Astrocyte (in vitro differentiated cells and primary cell): ENCODE data around the gene TAS2R46. TPM values are rescaled to one million over a fixed set of nuclear protein-coding genes. Genes with fewer than 3 reads are reported as not detected.

Experiments
- DNase-seq: peaks from one replicate; pipeline ENCODE4 v3.0.0-alpha.2; 2010; ENCODE audit warnings: low read depth
- FAIRE-seq: peaks from 2 replicates; lab custom pipeline; 2011; peaks lifted over from hg19 to GRCh38; lab: Jason Lieb, UNC
- H2AFZ ChIP-seq: 2 replicates; pipeline ENCODE4 v1.6.0; 2012; ENCODE audit warnings: low read depth, low read length, inconsistent platforms
- H3K27ac ChIP-seq: 2 replicates; pipeline ENCODE4 v1.5.1; 2011; ENCODE audit warnings: low read depth, low read length, inconsistent platforms
- H3K27me3 ChIP-seq: 2 replicates; pipeline ENCODE4 v1.6.0; 2011; ENCODE audit warnings: low read length, inconsistent platforms; ENCODE audit not compliant: insufficient read depth
- H3K36me3 ChIP-seq: 2 replicates; pipeline ENCODE4 v1.5.1; 2011; ENCODE audit warnings: low read length, inconsistent platforms; ENCODE audit not compliant: insufficient read depth
- H3K4me1 ChIP-seq: 2 replicates; pipeline ENCODE4 v1.5.1; 2011; ENCODE audit warnings: low read length, inconsistent platforms; ENCODE audit not compliant: insufficient read depth
- H3K4me2 ChIP-seq: 2 replicates; pipeline ENCODE4 v1.6.0; 2012; ENCODE audit warnings: low read length, inconsistent platforms
- H3K4me3 ChIP-seq: 2 replicates; pipeline ENCODE4 v1.5.1; 2011; ENCODE audit warnings: low read depth, mild to moderate bottlenecking, low read length, inconsistent platforms; ENCODE audit not compliant: insufficient read depth
- H3K79me2 ChIP-seq: 2 replicates; pipeline ENCODE4 v1.6.0; 2012; ENCODE audit warnings: mild to moderate bottlenecking, low read length, inconsistent platforms; ENCODE audit not compliant: insufficient read depth
- H3K9ac ChIP-seq: 2 replicates; pipeline ENCODE4 v1.6.0; 2012; ENCODE audit warnings: mild to moderate bottlenecking, low read length, inconsistent platforms
- H3K9me3 ChIP-seq: 2 replicates; pipeline ENCODE4 v1.5.1; 2012; ENCODE audit warnings: low read depth, mild to moderate bottlenecking, low read length, inconsistent platforms; ENCODE audit not compliant: insufficient read depth
- H4K20me1 ChIP-seq: 2 replicates; pipeline ENCODE4 v1.6.0; 2012; ENCODE audit warnings: low read length, inconsistent platforms; ENCODE audit not compliant: insufficient read depth
- H3K27ac Mint-ChIP-seq: one replicate; pipeline ENCODE4 v1.8.0; 2021; ENCODE audit warnings: mild to moderate bottlenecking, mixed read lengths; ENCODE audit not compliant: unreplicated experiment
- H3K27me3 Mint-ChIP-seq: one replicate; pipeline ENCODE4 v1.8.0; 2021; ENCODE audit warnings: low read depth, mixed read lengths; ENCODE audit not compliant: unreplicated experiment
- H3K36me3 Mint-ChIP-seq: one replicate; pipeline ENCODE4 v1.8.0; 2021; ENCODE audit warnings: low read depth, mixed read lengths; ENCODE audit not compliant: unreplicated experiment
- H3K4me1 Mint-ChIP-seq: one replicate; pipeline ENCODE4 v1.8.0; 2021; ENCODE audit warnings: low read depth, mixed read lengths; ENCODE audit not compliant: unreplicated experiment
- H3K4me3 Mint-ChIP-seq: one replicate; pipeline ENCODE4 v1.8.0; 2021; ENCODE audit warnings: mild to moderate bottlenecking, moderate library complexity, mixed read lengths; ENCODE audit not compliant: unreplicated experiment
- H3K9me3 Mint-ChIP-seq: one replicate; pipeline ENCODE4 v1.8.0; 2021; ENCODE audit warnings: mild to moderate bottlenecking, mixed read lengths; ENCODE audit not compliant: unreplicated experiment
- CTCF ChIP-seq: IDR thresholded peaks from 2 replicates; pipeline ENCODE4 v1.5.1; 2011; ENCODE audit warnings: low read depth, mild to moderate bottlenecking, inconsistent platforms, low read length, moderate library complexity; ENCODE audit not compliant: insufficient read depth
- EZH2 ChIP-seq: IDR thresholded peaks from 2 replicates; pipeline ENCODE4 v1.6.1; 2012; ENCODE audit warnings: mild to moderate bottlenecking, low read length, inconsistent platforms; ENCODE audit not compliant: insufficient read depth
- total RNA-seq: library from RNA; stranded (reverse); gene quantifications from 2 replicates; pipeline ENCODE4 v1.2.1, GENCODE V29; 2021

The TAS2R46 gene
- total RNA-seq, 1 donor from 2014 or later = 0.57 TPM

GRCh38 chr12:11014234-11014633 lies 47.9 kb downstream of the TAS2R46 start:
- Mint-ChIP-seq H3K4me1 (peaks cover 3% of the 10 kb centered on the region), H3K9me3 (no peaks in the 10 kb centered on the region), H3K27me3 (no peaks in the 10 kb centered on the region), H3K36me3 (no peaks in the 10 kb centered on the region), H3K27ac (no peak overlapping the region), H3K4me3 (no peak overlapping the region)
- no peak overlapping the region for H3K4me3 ChIP-seq
- H2AFZ ChIP-seq = no peak overlapping the region
- peaks cover 3% of the 10 kb centered on the region for H3K36me3 ChIP-seq
- H3K4me2 ChIP-seq = no peak overlapping the region
- H3K9ac ChIP-seq = no peak overlapping the region
- H3K4me1 ChIP-seq = no peaks in the 10 kb centered on the region
- DNase-seq = peak; percentile 1
- no peaks in the 10 kb centered on the region for H3K79me2 ChIP-seq
- no peaks in the 10 kb centered on the region for H3K27me3 ChIP-seq
- no peak overlapping the region for H3K27ac ChIP-seq
- FAIRE-seq = no peak
- peaks cover 5% of the 10 kb centered on the region for H4K20me1 ChIP-seq
- H3K9me3 ChIP-seq = no peaks in the 10 kb centered on the region
- TF ChIP-seq EZH2 (no peak), CTCF (no peak)

Other genes with a start within 250 kb of the TAS2R46 start
- 0.27 and 0.29 TPM in 2 replicates for gene TAS2R10, start 235.9 kb downstream of the TAS2R46 start, total RNA-seq
- 1.1 and 2.2 TPM in 2 replicates for gene PRR4, start 212.8 kb downstream of the TAS2R46 start, total RNA-seq
- 7.9 and 10.6 TPM in 2 replicates for gene PRH1, start 178.0 kb downstream of the TAS2R46 start, total RNA-seq
- 0.34 and 0.43 TPM in 2 replicates for gene TAS2R13, start 152.7 kb downstream of the TAS2R46 start, total RNA-seq
- not detected in 2 replicates for gene PRH2, start 133.1 kb downstream of the TAS2R46 start, total RNA-seq
- gene TAS2R14, start 123.0 kb downstream of the TAS2R46 start, total RNA-seq = 1.7 and 2.0 TPM in 2 replicates
- 0.60 and 1.2 TPM in 2 replicates for gene TAS2R50, start 75.4 kb downstream of the TAS2R46 start, total RNA-seq
- gene TAS2R20, start 64.0 kb downstream of the TAS2R46 start, total RNA-seq = 0.57 and 0.99 TPM in 2 replicates
- 2.2 and 3.1 TPM in 2 replicates for gene TAS2R19, start 39.7 kb downstream of the TAS2R46 start, total RNA-seq
- gene TAS2R31, start 30.9 kb downstream of the TAS2R46 start, total RNA-seq = 2.2 TPM in 2 replicates
- gene TAS2R43, start 30.0 kb upstream of the TAS2R46 start, total RNA-seq = 0.52 and 0.58 TPM in 2 replicates
- 1.3 and 1.7 TPM in 2 replicates for gene TAS2R30, start 72.3 kb upstream of the TAS2R46 start, total RNA-seq
- 16.3 and 16.6 TPM in 2 replicates for gene SMIM10L1, start 108.9 kb upstream of the TAS2R46 start, total RNA-seq
- gene TAS2R42, start 124.6 kb upstream of the TAS2R46 start, total RNA-seq = not detected in 2 replicates
- not detected in 2 replicates for gene PRB3, start 207.4 kb upstream of the TAS2R46 start, total RNA-seq
- not detected in 2 replicates for gene PRB4, start 248.1 kb upstream of the TAS2R46 start, total RNA-seq